Subcutaneous adipose tissue (tissue), 4 donors: ENCODE results near the gene NLRP12. TPM values are rescaled to one million over a fixed set of nuclear protein-coding genes. Genes with fewer than 3 reads are reported as not detected.

Experiments
- total RNA-seq, 4 donors: library from RNA; depleted of rRNA; stranded (reverse); fragments of >200 nt; gene quantifications; one replicate each; pipeline ENCODE4 v1.1.0, GENCODE V29; 2016
- TF ChIP-seq, protein P1 (sequence below): fragments of 450-650 bp; IDR thresholded peaks from one replicate; pipeline ENCODE4 v1.5.1; 2016; ENCODE audit warnings: low read depth, mild to moderate bottlenecking, control low read depth, antibody characterized with exemption, moderate library complexity

The NLRP12 gene
- total RNA-seq, 4 donors from 2014 or later, result 0.49 to 1.7 (median 0.91) TPM

GRCh38 chr19:53867225-53868090, 43.3 kb upstream of the NLRP12 start, which contains the start of gene MYADM:
Gene MYADM, plus strand, starts transcription at chr19:53867883. Its CDS starts 5,647 bp downstream, at chr19:53873530.
- TF ChIP-seq, protein P1, sequence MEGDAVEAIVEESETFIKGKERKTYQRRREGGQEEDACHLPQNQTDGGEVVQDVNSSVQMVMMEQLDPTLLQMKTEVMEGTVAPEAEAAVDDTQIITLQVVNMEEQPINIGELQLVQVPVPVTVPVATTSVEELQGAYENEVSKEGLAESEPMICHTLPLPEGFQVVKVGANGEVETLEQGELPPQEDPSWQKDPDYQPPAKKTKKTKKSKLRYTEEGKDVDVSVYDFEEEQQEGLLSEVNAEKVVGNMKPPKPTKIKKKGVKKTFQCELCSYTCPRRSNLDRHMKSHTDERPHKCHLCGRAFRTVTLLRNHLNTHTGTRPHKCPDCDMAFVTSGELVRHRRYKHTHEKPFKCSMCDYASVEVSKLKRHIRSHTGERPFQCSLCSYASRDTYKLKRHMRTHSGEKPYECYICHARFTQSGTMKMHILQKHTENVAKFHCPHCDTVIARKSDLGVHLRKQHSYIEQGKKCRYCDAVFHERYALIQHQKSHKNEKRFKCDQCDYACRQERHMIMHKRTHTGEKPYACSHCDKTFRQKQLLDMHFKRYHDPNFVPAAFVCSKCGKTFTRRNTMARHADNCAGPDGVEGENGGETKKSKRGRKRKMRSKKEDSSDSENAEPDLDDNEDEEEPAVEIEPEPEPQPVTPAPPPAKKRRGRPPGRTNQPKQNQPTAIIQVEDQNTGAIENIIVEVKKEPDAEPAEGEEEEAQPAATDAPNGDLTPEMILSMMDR, result no peak

GRCh38 chr19:53866865-53867224, 42.7 kb upstream of the NLRP12 start:
- TF ChIP-seq, protein P1, result no peak

DNA sequence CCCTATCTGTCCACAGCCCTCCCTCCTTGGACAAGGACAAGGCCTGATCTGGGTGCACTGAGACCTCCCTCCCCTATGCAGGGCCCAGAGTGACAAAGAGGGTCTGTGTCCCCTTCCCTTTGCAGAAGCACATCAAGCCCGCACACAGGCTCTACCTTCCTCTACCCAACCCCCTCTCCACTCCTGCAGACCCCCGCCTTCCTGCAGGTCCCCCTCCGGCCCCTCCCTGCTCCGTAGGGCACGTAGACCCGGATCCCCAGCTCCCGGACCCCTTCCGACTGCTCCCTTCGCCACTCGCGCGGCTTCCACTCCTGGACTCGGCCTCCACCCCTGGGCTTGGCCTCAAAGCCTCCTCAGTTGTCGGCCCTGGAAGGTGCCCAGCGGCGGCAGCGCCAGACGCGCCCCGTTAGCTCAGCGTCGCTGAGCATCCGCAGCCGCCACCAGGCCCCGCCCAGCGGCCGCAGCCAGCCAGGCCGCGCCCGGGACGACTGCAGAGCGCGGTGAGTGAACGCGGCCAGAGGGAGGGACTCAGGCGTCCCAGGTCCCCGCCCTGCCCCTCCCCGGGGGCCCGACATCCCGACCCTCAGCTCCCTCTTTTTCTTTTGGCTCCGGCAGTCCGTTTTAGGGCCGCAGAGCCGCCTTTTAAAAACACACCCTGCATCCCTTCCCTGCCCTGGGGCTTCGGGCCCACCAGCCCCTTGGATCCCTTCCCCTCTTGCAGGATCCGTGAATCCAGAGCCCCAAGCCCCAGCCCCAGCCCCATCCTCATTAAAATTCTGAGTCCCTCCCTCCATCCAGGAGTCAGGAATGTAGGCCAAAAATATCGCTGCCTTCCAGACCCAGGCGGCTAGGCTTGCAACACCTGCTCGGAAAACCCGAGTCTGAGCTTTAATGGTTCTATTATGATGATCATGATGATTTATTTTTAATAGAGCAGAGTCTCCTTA, 42.1 kb upstream of the NLRP12 start:
- TF ChIP-seq, protein P1, result no peak

GRCh38 chr19:53865523-53865917, 41.4 kb upstream of the NLRP12 start:
- TF ChIP-seq, protein P1, result no peak

- TF ChIP-seq, protein P1, result no peak
Observed at GRCh38 chr19:53864308-53864836, 40.3 kb upstream of the NLRP12 start.

DNA sequence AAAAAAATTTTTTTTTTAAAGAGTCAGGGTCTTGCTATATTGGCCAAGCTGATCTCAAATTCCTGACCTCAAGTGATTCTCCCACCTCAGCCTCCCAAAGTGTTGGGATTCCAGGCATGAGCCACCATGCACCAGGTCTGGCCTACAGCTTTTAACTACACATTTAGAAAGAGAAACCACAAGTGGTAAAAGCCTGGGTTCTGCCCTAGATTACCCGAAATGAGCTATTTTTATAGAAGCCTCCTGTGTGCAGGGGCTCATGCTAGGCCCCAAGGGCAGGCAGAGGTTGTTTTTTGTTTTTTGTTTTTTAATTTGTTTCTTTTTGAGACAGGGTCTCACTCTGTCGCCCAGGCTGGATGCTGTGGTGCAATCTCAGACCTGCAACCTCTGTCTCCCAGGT, 29.6 kb upstream of the NLRP12 start:
- TF ChIP-seq, protein P1, result no peak
